ENCODE measurements around the gene TRIM69.
"Not testable (repeated sequence)": the region's sequence is repeated elsewhere in the genome, so short reads cannot be mapped to it uniquely, and the experiment has no call there.

The TRIM69 gene

GRCh38 chr15:44716983-44717602, 19.2 kb upstream of the TRIM69 start:
- no peak for DNase-seq

GRCh38 chr15:44718180-44718926, 18.0 kb upstream of the TRIM69 start:
- DNase-seq, result no peak

- DNase-seq, result no peak
These were observed 17.4 kb upstream of the TRIM69 start for GRCh38 chr15:44718927-44719292.

- DNase-seq, result no peak
These were observed 16.9 kb upstream of the TRIM69 start for GRCh38 chr15:44719293-44719999.

GRCh38 chr15:44720000-44720435, 16.3 kb upstream of the TRIM69 start:
- DNase-seq, result not testable (repeated sequence)

- DNase-seq, result no peak
These were observed 15.7 kb upstream of the TRIM69 start for GRCh38 chr15:44720460-44721176.

- no peak for DNase-seq
These were observed 14.3 kb upstream of the TRIM69 start for GRCh38 chr15:44722011-44722410.

GRCh38 chr15:44726136-44726535, 10.2 kb upstream of the TRIM69 start:
- no peak for DNase-seq

- DNase-seq, result no peak
These were observed 9.5 kb upstream of the TRIM69 start for GRCh38 chr15:44726568-44727484.

- DNase-seq, result no peak
These were observed 8.7 kb upstream of the TRIM69 start for GRCh38 chr15:44727485-44728231.

- DNase-seq, result not testable (repeated sequence)
These were observed 8.1 kb upstream of the TRIM69 start for GRCh38 chr15:44728232-44728575.

- peak; percentile 72 for DNase-seq
These were observed 7.5 kb upstream of the TRIM69 start for GRCh38 chr15:44728576-44729407.

- no peak for DNase-seq
These were observed 6.8 kb upstream of the TRIM69 start for GRCh38 chr15:44729408-44730127.

- no peak for DNase-seq
These were observed 1.4 kb upstream of the TRIM69 start for GRCh38 chr15:44734839-44735481.

- no peak for DNase-seq
These were observed 697 bp upstream of the TRIM69 start for GRCh38 chr15:44735482-44736180.

GRCh38 chr15:44738340-44738984, 2.1 kb downstream of the TRIM69 start:
- no peak for DNase-seq

GRCh38 chr15:44739222-44739847, 3.0 kb downstream of the TRIM69 start:
- not testable (repeated sequence) for DNase-seq

- not testable (repeated sequence) for DNase-seq
These were observed 7.1 kb downstream of the TRIM69 start for GRCh38 chr15:44743454-44743853.
